Sigmoid colon (tissue), 7 donors: Measurements from ENCODE around the gene VGLL4. TPM values are rescaled to one million over a fixed set of nuclear protein-coding genes. Genes with fewer than 3 reads are reported as not detected.

ENCODE experiments used
- DNase-seq: peaks from one replicate; pipeline ENCODE4 v3.0.0-alpha.2; 2019
- H3K27ac ChIP-seq, 4 donors: fragments of 200-600 bp; sonication (generic); one replicate each; pipeline ENCODE4 v1.5.1; 2016 to 2019; ENCODE audit warnings: mild to moderate bottlenecking in 1 of 4
- H3K27me3 ChIP-seq, 3 donors: fragments of 200-600 bp; sonication (generic); one replicate each; pipeline ENCODE4 v1.5.1; 2019; ENCODE audit warnings: mild to moderate bottlenecking in 1 of 3
- H3K36me3 ChIP-seq, 4 donors: fragments of 200-600 bp; sonication (generic); one replicate each; pipeline ENCODE4 v1.5.1; 2016 to 2019
- H3K4me1 ChIP-seq, 4 donors: fragments of 200-600 bp; sonication (generic); one replicate each; pipeline ENCODE4 v1.5.1; 2017 to 2019
- H3K4me3 ChIP-seq, 4 donors: fragments of 200-600 bp; sonication (generic); one replicate each; pipeline ENCODE4 v1.5.1; 2017 to 2019; ENCODE audit warnings: mild to moderate bottlenecking in 2 of 4, moderate library complexity in 1 of 4
- H3K9me3 ChIP-seq, 4 donors: fragments of 200-600 bp in 3 of 4; sonication (generic) in 3 of 4; one replicate each; pipeline versions ENCODE4 v1.5.1 to v1.6.1; 2013 to 2019
- EP300 ChIP-seq, 4 donors: sonication (generic); formaldehyde crosslinking; IDR thresholded peaks; one replicate each; pipeline ENCODE4 v1.6.1; 2017; ENCODE audit warnings: antibody characterized with exemption in 4 of 4
- POLR2A ChIP-seq, 2 donors: fragments of 450-650 bp; IDR thresholded peaks; one replicate each; pipeline ENCODE4 v1.6.1; 2016; ENCODE audit warnings: antibody characterized with exemption in 2 of 2, mild to moderate bottlenecking in 2 of 2, moderate library complexity in 2 of 2
- POLR2AphosphoS5 ChIP-seq, 4 donors: sonication (generic); formaldehyde crosslinking; IDR thresholded peaks; one replicate each; pipeline ENCODE4 v1.6.1; 2017; ENCODE audit warnings: antibody characterized with exemption in 4 of 4
- WGBS, 2 donors: extraction: QIAGEN DNeasy Blood & Tissue Kit; methylation state at CpG; one replicate each; pipeline ENCODE4 v1.1.7; 2013; 5-methylcytosine and 5-hydroxymethylcytosine counted together
- intact Hi-C: fragments of 100-400 bp; cut with DNase I; formaldehyde crosslinking; loops from one replicate; pipeline ENCODE4 v1.15.1; 2023
- polyA plus RNA-seq, 3 donors: library from polyadenylated mRNA; stranded (reverse); fragments of 200-250 nt; gene quantifications; one replicate each; pipeline ENCODE4 v1.2.3, GENCODE V29; 2013
- total RNA-seq, 4 donors: library from RNA; depleted of rRNA; stranded (reverse); fragments of >200 nt; gene quantifications; one replicate each; pipeline ENCODE4 v1.1.0, GENCODE V29; 2016
- TF ChIP-seq, protein P1 (sequence below), 4 experiments: fragments of 450-650 bp in 3 of 4; fragments of 200-600 bp in 1 of 4; IDR thresholded peaks; one replicate each; pipeline ENCODE4 v1.5.1; 2016 to 2019; ENCODE audit warnings: antibody characterized with exemption in 4 of 4, mild to moderate bottlenecking in 3 of 4, moderate library complexity in 2 of 4
- donor health status: healthy with polysubstance abuse.
- donor health status: Bipolar disorder and iron deficiency.
- donor health status: healthy.

The VGLL4 gene
- total and polyA plus RNA-seq, 7 donors, result 26.4 to 56.5 (median 41.5) TPM

DNA sequence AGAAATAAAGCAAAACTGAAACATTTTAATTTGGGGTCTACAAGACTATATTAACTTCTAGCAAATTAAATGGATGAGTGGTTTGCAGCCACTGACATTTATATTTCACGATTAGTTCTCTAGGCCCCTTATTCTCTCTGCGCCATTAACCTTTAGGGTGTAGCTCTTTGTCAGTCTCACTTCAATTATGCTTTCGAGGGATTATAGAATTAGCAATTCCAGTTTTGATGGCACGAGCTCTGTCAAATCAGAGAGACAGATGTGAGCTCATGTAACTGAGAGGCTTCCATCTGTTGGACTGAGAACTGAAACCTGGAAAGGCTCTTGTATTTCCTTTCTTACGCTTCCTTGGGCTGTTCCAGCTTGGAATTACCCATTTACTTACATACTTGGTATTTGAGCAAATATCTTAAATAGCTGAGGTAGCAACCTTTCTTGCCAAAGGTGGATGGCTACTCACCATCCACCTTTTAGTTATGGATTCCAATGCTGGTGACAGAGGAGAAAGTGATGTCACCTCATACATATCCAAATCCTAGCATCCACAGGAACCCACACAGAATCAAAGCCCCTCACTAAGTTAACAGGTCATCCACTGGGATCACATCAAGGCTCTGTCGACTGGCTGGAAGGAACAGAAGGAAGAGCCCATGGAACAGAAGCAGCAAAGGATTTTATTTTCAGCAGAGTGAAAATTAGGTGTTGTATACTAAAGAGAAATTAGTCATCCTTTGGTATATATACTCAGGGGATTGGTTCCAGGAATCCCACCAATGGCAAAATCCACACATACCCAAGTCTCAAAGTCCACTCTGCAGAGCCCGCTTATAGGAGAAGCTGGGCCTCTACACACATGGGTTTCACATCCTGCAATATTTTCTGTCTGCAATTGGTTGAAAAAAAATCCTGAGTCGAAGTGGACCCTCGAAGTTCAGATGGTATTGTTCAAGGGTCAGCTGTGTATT, 20.8 kb downstream of the VGLL4 start:
- TF ChIP-seq EP300 (IDR thresholded peaks at IDR 0.05), result no peak
- intact Hi-C loops, result no loop called here

DNA sequence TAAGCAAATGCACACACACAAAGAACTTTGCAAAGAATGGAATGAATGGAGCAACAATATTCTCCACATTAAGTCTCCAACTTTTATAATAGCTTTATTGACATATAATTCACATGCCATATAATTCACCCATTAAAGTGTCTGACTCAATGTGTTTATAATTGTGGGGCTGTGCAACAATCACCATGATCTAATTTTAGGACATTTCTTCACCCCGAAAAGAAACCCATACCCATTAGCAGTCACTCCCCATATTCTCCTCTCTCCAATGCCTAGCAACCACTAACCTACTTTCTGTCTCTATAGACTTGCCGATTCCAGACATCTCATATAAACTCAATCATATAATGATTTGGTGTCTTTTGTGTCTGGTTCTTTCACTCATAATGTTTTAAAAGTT, 22.6 kb downstream of the VGLL4 start:
- Histone ChIP-seq H3K4me3 (no peak overlapping the region), H3K27ac (no peak overlapping the region), H3K36me3 (no peaks in the 10 kb centered on the region), H3K9me3 (no peaks in the 10 kb centered on the region), H3K27me3 (no peaks in the 10 kb centered on the region), H3K4me1 (peaks cover 0 to 88% (median 48%) of the 10 kb centered on the region in 4 donors)
- WGBS, 2 donors, result 21 to 65% methylated on average over 2 of the region's 2 CpGs
- no peak for DNase-seq
- TF ChIP-seq EP300 (IDR thresholded peaks at IDR 0.05) (no peak), POLR2AphosphoS5 (IDR thresholded peaks at IDR 0.05) (no peak), POLR2A (IDR thresholded peaks at IDR 0.05) (no peak)
- TF ChIP-seq, protein P1, sequence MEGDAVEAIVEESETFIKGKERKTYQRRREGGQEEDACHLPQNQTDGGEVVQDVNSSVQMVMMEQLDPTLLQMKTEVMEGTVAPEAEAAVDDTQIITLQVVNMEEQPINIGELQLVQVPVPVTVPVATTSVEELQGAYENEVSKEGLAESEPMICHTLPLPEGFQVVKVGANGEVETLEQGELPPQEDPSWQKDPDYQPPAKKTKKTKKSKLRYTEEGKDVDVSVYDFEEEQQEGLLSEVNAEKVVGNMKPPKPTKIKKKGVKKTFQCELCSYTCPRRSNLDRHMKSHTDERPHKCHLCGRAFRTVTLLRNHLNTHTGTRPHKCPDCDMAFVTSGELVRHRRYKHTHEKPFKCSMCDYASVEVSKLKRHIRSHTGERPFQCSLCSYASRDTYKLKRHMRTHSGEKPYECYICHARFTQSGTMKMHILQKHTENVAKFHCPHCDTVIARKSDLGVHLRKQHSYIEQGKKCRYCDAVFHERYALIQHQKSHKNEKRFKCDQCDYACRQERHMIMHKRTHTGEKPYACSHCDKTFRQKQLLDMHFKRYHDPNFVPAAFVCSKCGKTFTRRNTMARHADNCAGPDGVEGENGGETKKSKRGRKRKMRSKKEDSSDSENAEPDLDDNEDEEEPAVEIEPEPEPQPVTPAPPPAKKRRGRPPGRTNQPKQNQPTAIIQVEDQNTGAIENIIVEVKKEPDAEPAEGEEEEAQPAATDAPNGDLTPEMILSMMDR (IDR thresholded peaks at IDR 0.05), result no peak
- intact Hi-C loops, result no loop called here

More for the DNA sequence above, 20.8 kb downstream of the VGLL4 start:
- Histone ChIP-seq H3K27ac (no peak overlapping the region), H3K4me3 (no peak overlapping the region), H3K9me3 (no peaks in the 10 kb centered on the region), H3K36me3 (no peaks in the 10 kb centered on the region), H3K4me1 (peaks cover 0 to 91% (median 53%) of the 10 kb centered on the region in 4 donors), H3K27me3 (no peaks in the 10 kb centered on the region)
- 85 to 90% methylated on average over 9 of the region's 9 CpGs for WGBS, 2 donors
- DNase-seq, result no peak

DNA sequence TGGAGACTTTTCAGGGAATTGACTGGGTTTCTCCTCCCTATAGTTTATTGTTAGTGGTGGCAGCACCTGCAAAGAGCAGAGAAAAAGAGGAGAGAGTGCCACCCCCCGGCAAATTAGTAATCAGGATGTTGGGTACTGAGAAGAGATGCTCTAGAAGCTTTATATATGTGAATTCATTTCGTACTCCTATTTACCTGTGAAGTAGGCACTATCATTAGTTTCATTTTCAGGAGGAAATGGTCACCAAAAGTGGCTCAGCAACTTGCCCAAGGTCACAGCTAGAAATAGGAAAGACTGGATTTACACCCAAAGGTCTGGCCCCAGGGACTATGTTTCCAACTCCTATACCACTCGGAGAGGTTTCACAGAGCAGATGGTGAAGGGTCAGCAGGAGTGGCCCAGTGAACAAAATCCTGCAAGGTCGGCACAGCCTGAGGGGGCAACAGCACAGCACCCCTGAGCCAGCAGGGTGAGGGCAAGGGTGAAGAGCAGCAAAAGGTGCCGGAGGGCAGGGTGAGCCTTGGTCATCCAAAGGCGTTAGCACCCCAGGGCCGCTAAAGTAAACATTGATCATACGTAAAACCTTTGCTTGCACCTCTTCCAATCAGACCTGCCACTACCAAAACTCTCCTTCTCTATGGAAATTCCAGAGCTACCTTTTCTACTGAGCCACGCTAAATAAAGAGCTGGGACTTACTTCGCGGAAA, 23.6 kb downstream of the VGLL4 start:
- Histone ChIP-seq H3K27me3 (no peaks in the 10 kb centered on the region), H3K27ac (no peak overlapping the region), H3K9me3 (no peaks in the 10 kb centered on the region), H3K4me1 (peaks cover 0 to 88% (median 43%) of the 10 kb centered on the region in 4 donors), H3K4me3 (no peak overlapping the region), H3K36me3 (no peaks in the 10 kb centered on the region)
- no peak for DNase-seq
- intact Hi-C loops, result no loop called here
- TF ChIP-seq, protein P1 (IDR thresholded peaks at IDR 0.05), result no peak
- TF ChIP-seq EP300 (IDR thresholded peaks at IDR 0.05) (no peak), POLR2A (IDR thresholded peaks at IDR 0.05) (no peak), POLR2AphosphoS5 (IDR thresholded peaks at IDR 0.05) (no peak)
- WGBS, 2 donors, result 35 to 78% methylated on average over 11 of the region's 11 CpGs

DNA sequence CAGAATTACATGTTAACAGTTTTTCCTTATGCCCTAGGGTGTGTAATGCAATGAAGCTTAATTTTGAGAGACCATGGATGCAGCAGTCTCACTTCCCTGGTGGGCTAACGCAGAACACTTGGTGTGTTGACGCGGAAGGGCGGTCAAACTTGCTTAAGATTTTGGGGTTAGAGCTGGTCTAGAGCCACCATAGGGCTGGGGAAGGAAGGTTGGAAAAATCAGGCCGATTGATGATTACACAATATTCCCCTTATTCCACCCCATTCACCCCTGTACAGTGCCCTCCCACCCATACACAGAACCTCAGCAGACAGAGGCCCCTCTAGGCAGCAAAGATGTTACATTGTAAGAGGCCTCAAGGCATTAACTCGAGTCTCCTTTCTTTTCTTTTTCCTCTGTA, 24.3 kb downstream of the VGLL4 start:
- Histone ChIP-seq H3K4me3 (no peak overlapping the region), H3K36me3 (no peaks in the 10 kb centered on the region), H3K27ac (no peak overlapping the region), H3K27me3 (no peaks in the 10 kb centered on the region), H3K9me3 (no peaks in the 10 kb centered on the region), H3K4me1 (peaks cover 0 to 85% (median 39%) of the 10 kb centered on the region in 4 donors)
- TF ChIP-seq POLR2A (IDR thresholded peaks at IDR 0.05) (no peak), EP300 (IDR thresholded peaks at IDR 0.05) (no peak), POLR2AphosphoS5 (IDR thresholded peaks at IDR 0.05) (no peak)
- TF ChIP-seq, protein P1 (IDR thresholded peaks at IDR 0.05), result no peak
- no peak for DNase-seq
- WGBS, 2 donors, result 70 to 86% methylated on average over 6 of the region's 6 CpGs
- intact Hi-C loops, result no loop called here

DNA sequence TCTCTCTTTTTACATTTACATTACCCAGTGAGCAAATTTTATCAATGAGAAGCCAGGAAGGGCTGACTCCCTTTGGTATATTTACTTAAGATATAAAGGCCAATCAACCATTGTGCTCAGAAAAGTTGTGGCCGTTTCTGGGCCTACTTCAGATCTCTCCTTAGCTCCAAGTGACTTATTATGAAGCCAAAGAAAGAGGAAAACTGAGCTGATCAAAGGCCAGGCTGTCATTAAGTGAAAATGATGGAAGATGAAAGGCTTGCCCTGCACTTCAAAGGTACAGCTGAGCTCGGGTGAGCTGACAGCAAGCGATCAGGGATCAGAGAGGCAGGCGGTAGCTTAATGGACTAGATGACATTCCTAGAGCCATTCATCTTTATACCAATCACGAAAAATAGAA, 24.8 kb downstream of the VGLL4 start:
- no peak overlapping the region for H3K4me3 ChIP-seq
- DNase-seq, result no peak
- H3K36me3 ChIP-seq, result no peaks in the 10 kb centered on the region
- no peak overlapping the region for H3K27ac ChIP-seq
- TF ChIP-seq EP300 (IDR thresholded peaks at IDR 0.05) (no peak), POLR2A (IDR thresholded peaks at IDR 0.05) (no peak), POLR2AphosphoS5 (IDR thresholded peaks at IDR 0.05) (no peak)
- TF ChIP-seq, protein P1 (IDR thresholded peaks at IDR 0.05), result no peak
- 12 to 49% methylated on average over 5 of the region's 5 CpGs for WGBS, 2 donors
- peaks cover 0 to 85% (median 43%) of the 10 kb centered on the region in 4 donors for H3K4me1 ChIP-seq
- no peaks in the 10 kb centered on the region for H3K9me3 ChIP-seq
- intact Hi-C loops, result no loop called here
- no peaks in the 10 kb centered on the region for H3K27me3 ChIP-seq
